IPS DF 4.7 (cell line): ENCODE data around the gene PHKB.
A peak's percentile ranks its signal among the peaks of the same experiment; 100 is the strongest.

ENCODE experiments used
- DNase-seq: peaks from one replicate; pipeline ENCODE4 v3.0.0-alpha.2; 2013; ENCODE audit warnings: low spot score; ENCODE audit errors: extremely low read depth

Gene PHKB

DNA sequence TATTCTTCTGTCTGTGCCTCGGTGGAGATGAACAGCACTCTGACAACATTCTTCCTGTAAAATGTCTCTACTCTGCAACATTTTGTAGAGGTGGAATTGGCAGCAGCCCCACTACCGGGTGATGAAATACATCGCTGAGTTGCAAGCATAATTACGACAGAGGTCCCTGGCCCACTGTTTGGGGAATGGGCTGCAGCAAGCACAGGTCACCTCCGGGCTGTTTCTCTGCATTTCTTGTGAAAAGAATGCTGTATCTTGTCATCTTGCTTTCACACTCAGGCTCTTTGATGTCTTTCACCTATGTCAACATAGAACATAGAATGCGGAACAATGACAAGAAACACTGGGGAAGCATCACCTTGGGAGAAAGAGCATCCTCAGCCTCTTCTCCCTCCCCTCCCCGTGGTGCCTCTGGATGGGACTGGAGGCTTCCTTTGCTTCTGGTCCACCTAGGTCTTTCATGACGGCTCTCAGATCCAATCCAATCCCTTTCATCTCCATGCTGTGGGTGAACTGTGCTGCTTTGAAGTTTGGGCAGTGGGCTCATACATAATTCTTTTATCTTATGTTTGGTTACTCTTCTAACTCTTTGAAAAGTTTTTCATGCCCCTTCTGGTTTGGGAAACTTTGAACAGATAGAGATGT, 265.0 kb downstream of the PHKB start:
- no peak for DNase-seq

DNA sequence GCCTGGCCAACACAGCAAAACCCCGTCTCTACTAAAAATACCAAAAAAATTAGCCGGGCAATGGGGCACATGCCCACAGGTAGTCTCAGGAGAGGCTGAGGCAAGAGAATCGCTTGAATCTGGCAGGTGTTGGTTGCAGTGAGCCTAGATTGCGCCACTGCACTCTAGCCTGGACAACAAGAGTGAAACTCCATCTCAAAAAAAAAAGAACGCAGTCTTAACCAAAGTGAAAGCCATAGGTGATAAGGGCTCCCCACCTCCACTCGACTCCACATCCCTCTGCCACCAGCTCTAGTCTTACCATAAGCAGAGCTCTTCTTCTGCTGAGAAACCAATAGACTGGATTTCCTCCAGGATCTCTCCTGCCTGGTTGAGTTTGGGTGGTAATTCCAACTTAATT, 266.0 kb downstream of the PHKB start:
- no peak for DNase-seq

DNA sequence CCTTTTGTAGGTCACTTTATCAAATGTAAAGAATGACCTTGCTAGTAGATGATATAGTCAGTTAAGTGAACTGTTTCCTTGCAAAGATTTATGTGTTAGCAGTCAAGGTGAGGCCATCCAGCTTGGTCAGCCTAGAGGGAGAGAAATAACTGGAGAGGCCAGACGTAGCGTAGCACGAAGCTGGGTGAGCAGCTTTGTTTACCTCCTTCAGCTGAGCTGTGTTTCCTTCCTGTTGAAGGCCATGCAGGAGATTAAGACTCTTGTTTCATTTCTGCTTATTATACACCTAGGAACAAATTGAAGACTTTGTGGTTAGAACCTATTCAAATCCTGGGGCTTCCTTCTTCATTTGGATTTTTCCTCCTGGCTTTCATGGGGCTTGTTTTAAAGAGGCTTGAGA, 267.1 kb downstream of the PHKB start:
- DNase-seq = no peak

DNA sequence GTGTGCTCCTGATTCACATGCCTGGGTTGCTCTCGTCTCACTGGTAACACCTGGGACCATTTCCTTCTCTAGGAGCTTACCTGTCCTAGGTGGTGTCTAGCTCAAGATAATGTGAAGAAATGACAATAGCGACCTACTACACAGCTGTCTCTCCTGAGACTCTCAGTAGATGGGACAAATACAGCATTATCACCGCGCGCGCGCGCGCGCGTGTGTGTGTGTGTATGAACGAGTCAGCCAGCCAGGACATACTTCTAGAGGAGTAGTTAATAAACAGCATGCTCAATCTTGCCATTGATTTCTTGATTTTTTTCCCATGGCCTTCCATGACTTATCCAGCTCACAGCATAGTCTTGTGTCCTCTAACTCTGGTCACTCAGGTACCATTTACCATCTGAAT, 268.6 kb downstream of the PHKB start:
- no peak for DNase-seq

DNA sequence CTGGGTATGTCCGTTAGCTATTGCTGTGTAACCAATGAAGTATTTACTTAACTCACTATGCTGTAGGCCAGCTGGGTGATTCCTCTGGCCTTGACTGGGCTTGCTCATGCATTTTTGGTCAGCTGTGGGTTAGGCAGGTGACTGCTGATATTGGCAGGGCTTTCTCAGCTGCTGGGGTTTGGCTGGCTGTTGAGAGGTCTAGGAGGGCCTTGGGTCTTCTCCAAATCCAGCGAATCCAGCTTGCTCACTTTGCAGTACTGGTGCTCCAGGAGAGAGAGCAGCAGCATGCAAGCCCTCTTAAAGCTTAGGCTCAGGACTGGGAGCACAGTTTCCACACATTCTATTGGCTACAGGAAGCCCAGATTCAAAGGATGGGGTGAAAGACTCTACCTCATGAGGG, 270.1 kb downstream of the PHKB start:
- DNase-seq = no peak

DNA sequence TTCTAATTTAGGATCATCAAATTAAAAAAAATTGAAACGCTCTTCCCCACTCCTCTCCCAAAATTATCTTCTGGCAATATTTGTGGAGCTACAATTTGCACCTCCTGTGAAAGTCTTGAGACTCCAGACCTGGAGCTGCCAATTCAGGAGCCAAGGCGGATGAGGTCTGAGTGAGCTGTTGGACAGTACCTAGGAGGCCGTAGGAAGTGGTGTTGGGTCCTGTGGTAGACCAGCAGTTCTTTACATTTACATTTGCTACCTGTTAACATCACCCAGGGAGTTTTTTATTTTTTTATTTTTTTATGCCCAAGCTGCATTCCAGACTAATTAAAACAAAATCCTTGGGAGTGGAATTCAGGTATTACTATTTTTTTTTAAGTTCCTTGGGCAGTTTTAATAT, 271.0 kb downstream of the PHKB start:
- DNase-seq = no peak

DNA sequence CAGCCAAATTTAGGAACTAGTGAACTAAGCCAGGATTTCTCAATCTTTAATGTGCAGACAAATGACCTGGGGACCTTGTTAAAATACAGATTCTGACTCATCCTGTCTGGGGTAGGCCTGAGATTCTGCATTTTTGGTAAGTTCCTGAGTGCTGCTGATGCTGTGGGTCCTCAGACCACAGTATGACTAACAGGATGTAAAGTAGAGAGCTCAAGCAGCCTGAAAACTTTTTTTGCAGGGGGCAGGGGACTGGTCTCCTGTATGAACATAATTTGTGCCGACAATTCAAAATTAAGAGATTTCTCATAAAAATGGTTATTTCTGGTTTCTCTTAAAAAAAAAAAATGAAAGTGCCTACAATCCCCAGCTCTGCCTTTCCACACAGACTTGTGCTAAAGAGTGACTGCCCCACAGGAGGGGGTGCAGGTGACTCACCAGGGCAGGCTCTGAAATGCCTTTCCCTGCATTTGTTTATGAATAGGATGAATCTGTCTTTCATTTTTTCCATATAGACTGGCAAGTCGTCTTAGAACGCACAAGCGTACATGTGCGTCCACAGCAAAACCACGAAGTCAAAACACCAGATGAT, 271.5 kb downstream of the PHKB start:
- DNase-seq = peak; percentile 14

DNA sequence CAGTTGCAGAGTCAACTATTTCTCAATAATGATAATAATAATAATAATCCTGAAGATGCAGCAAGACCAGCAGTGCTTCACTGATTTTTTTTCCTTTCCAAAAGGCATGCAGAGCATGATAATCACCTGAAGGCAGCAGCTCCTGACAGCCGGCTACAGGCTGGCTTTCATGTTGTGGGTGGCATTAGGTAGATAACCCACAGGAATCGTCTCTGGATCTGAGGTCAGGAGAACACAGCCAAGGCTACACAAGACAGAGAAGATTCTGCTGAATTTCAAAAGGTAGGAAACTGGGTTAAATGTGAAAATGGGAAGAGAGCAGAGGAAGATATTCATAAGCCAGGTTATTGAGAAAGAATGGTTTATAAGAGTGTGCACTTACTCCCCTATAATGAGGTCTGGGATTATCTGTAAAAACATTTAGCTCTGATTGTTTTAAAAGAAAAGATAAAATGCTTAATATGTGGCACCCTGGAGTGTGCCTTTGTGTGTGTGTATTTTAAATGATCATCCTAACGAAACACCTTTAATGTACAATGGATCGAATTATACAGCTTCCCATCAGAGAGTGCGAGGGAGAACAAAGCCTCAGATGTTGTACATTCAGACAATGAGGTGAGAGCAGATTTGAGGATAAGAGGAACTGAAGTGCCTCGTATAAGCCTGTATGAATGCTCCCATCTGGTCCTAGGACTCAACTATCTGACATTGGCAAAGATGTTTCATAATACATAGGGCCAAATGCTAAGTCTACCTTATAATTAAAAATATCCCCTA, 273.1 kb downstream of the PHKB start:
- DNase-seq = no peak

DNA sequence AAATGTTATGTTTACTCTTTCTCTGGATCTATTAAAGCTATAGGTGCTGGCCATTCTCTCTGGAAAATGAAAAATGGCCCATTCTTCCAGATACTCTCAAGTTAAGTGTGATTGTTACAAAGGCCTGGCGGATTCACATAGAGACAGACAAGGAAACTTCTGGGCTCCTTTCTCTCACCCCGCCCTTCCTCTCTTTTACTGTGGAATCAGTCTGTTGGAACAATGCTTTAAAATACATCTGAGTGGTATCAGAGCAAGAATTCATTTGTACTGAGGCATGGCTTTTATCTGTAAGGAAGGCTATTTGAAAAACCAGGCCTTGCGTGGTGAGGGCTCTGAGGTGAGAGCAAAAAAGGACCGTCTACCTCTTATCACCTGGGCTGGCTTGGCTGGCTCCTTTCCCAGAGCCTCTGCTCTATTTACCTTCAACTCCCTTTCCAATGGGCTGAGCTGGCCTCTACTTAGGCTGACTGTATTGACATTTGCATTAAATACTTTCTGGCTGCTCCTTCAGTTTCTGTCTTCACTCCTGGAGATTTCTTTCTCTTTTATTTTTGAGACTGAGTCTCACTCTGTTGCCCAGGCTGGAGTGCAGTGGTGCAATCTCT, 274.0 kb downstream of the PHKB start:
- DNase-seq = no peak

DNA sequence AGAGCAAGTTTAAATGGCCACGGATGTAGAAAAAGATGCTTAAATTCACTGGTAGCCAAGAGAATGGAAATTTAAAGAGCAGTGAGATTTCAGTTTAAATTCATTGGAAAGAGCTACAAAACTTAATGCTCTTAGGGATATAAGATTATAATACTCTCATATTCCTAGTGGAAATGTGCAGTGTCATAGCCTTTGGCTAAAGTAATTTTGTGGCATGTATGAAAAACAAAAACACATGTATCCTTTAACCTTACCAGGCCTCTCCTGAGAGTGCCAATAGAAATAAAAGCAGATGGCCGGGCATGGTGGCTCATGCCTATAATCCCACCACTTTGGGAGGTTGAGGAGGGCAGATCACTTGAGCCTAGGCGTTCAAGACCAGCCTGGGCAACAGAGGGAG, 289.2 kb downstream of the PHKB start:
- DNase-seq = no peak
